H1 (cell line): ENCODE measurements around the gene RAB3GAP1. TPM values are rescaled to one million over a fixed set of nuclear protein-coding genes. Genes with fewer than 3 reads are reported as not detected.

Experiments
- CHD2 ChIP-seq: IDR thresholded peaks from 2 replicates; pipeline ENCODE4 v1.6.1; 2012; ENCODE audit warnings: low read length, improper control_type of control experiment
- CREB1 ChIP-seq: IDR thresholded peaks from 2 replicates; pipeline ENCODE4 v1.6.1; 2012; ENCODE audit warnings: inconsistent platforms
- CTCF ChIP-seq, 3 experiments: IDR thresholded peaks; 1 replicate in 2 of 3; 2 replicates in 1 of 3; pipeline versions ENCODE4 v1.5.1 to v1.6.1; 2011; ENCODE audit warnings: low read length in 3 of 3, mild to moderate bottlenecking in 3 of 3, inconsistent platforms in 2 of 3, low read depth in 1 of 3, moderate library complexity in 1 of 3; ENCODE audit not compliant: insufficient read depth in 1 of 3; ENCODE audit errors: control extremely low read depth in 1 of 3
- TAF7 ChIP-seq: optimal IDR thresholded peaks from 2 replicates; pipeline ENCODE3; 2011; ENCODE audit warnings: low read depth, mild to moderate bottlenecking, inconsistent platforms, low read length, moderate library complexity, borderline replicate concordance
- polyA plus RNA-seq, 7 experiments: library from polyadenylated mRNA; depleted of rRNA in 3 of 7; stranded (reverse) in 5 of 7; unstranded in 2 of 7; fragments of >200 nt in 5 of 7; fragments of 200-250 nt in 2 of 7; gene quantifications; 1 replicate in 5 of 7; 2 replicates in 1 of 7; 4 replicates in 1 of 7; pipeline versions ENCODE4 v1.2.1 to v1.2.3, GENCODE V29; 2011 to 2013; ENCODE audit warnings: missing spikeins in 2 of 7, mixed read lengths in 2 of 7
- total RNA-seq: library from RNA; stranded (reverse); fragmentation: NEBNext Ultra II Directional; extraction: Animal tissue kit (Norgen Biotek cat#: 25700); gene quantifications from 2 replicates; pipeline ENCODE4 v1.2.1, GENCODE V29; 2021
- TF ChIP-seq, protein P1 (sequence below): fragments of 300-600 bp; sonication (generic); IDR thresholded peaks from 2 replicates; pipeline ENCODE4 v1.7.1; 2012; ENCODE audit warnings: low read length, moderate library complexity, mild to moderate bottlenecking, inconsistent platforms; ENCODE audit not compliant: insufficient replicate concordance

Gene RAB3GAP1
- total and polyA plus RNA-seq, 2 of the 8 experiments (the other 6 are each of a cell fraction or from before 2014, with no cell fraction given), result 9.8 to 28.6 TPM

DNA sequence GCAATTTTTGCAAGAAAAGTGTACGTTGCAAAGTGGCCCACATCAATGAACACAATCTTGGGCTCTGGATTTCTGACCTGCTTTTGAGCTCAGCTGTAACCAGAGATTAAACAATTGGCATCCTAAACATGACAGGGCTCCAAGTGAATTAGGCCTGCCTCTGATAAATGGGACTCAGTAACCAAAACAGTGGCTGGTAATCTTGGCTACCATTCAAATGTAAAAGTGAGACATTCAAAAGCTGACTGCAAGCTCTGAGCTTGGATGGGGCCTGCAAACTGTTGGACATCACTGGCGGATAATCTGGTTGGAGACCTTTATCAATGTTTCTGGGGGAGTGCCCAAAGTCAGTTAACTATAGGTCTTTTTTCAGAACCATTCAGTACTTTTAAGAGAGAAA, 160.7 kb downstream of the RAB3GAP1 start (continued):
- TF ChIP-seq, protein P1, sequence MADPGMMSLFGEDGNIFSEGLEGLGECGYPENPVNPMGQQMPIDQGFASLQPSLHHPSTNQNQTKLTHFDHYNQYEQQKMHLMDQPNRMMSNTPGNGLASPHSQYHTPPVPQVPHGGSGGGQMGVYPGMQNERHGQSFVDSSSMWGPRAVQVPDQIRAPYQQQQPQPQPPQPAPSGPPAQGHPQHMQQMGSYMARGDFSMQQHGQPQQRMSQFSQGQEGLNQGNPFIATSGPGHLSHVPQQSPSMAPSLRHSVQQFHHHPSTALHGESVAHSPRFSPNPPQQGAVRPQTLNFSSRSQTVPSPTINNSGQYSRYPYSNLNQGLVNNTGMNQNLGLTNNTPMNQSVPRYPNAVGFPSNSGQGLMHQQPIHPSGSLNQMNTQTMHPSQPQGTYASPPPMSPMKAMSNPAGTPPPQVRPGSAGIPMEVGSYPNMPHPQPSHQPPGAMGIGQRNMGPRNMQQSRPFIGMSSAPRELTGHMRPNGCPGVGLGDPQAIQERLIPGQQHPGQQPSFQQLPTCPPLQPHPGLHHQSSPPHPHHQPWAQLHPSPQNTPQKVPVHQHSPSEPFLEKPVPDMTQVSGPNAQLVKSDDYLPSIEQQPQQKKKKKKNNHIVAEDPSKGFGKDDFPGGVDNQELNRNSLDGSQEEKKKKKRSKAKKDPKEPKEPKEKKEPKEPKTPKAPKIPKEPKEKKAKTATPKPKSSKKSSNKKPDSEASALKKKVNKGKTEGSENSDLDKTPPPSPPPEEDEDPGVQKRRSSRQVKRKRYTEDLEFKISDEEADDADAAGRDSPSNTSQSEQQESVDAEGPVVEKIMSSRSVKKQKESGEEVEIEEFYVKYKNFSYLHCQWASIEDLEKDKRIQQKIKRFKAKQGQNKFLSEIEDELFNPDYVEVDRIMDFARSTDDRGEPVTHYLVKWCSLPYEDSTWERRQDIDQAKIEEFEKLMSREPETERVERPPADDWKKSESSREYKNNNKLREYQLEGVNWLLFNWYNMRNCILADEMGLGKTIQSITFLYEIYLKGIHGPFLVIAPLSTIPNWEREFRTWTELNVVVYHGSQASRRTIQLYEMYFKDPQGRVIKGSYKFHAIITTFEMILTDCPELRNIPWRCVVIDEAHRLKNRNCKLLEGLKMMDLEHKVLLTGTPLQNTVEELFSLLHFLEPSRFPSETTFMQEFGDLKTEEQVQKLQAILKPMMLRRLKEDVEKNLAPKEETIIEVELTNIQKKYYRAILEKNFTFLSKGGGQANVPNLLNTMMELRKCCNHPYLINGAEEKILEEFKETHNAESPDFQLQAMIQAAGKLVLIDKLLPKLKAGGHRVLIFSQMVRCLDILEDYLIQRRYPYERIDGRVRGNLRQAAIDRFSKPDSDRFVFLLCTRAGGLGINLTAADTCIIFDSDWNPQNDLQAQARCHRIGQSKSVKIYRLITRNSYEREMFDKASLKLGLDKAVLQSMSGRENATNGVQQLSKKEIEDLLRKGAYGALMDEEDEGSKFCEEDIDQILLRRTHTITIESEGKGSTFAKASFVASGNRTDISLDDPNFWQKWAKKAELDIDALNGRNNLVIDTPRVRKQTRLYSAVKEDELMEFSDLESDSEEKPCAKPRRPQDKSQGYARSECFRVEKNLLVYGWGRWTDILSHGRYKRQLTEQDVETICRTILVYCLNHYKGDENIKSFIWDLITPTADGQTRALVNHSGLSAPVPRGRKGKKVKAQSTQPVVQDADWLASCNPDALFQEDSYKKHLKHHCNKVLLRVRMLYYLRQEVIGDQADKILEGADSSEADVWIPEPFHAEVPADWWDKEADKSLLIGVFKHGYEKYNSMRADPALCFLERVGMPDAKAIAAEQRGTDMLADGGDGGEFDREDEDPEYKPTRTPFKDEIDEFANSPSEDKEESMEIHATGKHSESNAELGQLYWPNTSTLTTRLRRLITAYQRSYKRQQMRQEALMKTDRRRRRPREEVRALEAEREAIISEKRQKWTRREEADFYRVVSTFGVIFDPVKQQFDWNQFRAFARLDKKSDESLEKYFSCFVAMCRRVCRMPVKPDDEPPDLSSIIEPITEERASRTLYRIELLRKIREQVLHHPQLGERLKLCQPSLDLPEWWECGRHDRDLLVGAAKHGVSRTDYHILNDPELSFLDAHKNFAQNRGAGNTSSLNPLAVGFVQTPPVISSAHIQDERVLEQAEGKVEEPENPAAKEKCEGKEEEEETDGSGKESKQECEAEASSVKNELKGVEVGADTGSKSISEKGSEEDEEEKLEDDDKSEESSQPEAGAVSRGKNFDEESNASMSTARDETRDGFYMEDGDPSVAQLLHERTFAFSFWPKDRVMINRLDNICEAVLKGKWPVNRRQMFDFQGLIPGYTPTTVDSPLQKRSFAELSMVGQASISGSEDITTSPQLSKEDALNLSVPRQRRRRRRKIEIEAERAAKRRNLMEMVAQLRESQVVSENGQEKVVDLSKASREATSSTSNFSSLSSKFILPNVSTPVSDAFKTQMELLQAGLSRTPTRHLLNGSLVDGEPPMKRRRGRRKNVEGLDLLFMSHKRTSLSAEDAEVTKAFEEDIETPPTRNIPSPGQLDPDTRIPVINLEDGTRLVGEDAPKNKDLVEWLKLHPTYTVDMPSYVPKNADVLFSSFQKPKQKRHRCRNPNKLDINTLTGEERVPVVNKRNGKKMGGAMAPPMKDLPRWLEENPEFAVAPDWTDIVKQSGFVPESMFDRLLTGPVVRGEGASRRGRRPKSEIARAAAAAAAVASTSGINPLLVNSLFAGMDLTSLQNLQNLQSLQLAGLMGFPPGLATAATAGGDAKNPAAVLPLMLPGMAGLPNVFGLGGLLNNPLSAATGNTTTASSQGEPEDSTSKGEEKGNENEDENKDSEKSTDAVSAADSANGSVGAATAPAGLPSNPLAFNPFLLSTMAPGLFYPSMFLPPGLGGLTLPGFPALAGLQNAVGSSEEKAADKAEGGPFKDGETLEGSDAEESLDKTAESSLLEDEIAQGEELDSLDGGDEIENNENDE, result peak; percentile 72
- TF ChIP-seq TAF7, result no peak
- TF ChIP-seq CTCF (IDR thresholded peaks at IDR 0.05; ENCODE audit: control extremely low read depth in 1 of 3, insufficient read depth in 1 of 3, low read depth in 1 of 3, low read length in 3 of 3), result no peak
- TF ChIP-seq CREB1, result no peak
- no peak for TF ChIP-seq CHD2
- TF ChIP-seq, all 59 proteins: peak for 1
